ENCODE results near the gene IGSF5. TPM values are rescaled to one million over a fixed set of nuclear protein-coding genes. Genes with fewer than 3 reads are reported as not detected.
A peak's percentile ranks its signal among the peaks of the same experiment; 100 is the strongest.

IGSF5 gene
- total RNA-seq, 3 donors from 2014 or later, result 0.23 to 0.29 (median 0.25) TPM

DNA sequence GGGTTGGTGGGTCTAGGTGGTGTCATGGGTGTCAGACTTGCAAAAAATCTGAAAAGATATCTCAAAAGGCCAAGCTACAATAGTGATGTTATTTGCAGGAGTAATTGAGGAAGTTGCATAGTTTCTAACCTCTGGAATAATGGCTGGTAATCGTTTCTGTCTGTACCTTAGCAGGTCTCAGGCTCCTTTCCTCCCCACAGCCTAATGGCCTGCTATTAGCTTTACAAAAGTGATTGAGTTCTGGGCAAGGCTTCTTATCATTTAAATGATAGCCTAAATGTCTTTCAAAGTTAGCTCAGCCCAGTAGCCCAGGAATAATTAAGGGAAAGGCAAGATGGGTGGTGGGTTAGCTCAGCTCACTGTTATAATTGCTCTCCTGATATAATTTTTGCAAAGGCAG is 37.7 kb upstream of the IGSF5 start:
- H3K4me1 ChIP-seq (ENCODE audit: low read depth), result no peaks in the 10 kb centered on the region
- TF ChIP-seq, protein P1, sequence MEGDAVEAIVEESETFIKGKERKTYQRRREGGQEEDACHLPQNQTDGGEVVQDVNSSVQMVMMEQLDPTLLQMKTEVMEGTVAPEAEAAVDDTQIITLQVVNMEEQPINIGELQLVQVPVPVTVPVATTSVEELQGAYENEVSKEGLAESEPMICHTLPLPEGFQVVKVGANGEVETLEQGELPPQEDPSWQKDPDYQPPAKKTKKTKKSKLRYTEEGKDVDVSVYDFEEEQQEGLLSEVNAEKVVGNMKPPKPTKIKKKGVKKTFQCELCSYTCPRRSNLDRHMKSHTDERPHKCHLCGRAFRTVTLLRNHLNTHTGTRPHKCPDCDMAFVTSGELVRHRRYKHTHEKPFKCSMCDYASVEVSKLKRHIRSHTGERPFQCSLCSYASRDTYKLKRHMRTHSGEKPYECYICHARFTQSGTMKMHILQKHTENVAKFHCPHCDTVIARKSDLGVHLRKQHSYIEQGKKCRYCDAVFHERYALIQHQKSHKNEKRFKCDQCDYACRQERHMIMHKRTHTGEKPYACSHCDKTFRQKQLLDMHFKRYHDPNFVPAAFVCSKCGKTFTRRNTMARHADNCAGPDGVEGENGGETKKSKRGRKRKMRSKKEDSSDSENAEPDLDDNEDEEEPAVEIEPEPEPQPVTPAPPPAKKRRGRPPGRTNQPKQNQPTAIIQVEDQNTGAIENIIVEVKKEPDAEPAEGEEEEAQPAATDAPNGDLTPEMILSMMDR (IDR thresholded peaks at IDR 0.05), result no peak
- intact Hi-C loops (cut with DNase I, micrococcal nuclease), result no loop called here
- DNase-seq (no peak), ATAC-seq (no peak)
- no peaks in the 10 kb centered on the region for H3K36me3 ChIP-seq (ENCODE audit: low read depth)
- no peak overlapping the region for H3K4me3 ChIP-seq
- H3K9me3 ChIP-seq, result peaks cover 8% of the 10 kb centered on the region

DNA sequence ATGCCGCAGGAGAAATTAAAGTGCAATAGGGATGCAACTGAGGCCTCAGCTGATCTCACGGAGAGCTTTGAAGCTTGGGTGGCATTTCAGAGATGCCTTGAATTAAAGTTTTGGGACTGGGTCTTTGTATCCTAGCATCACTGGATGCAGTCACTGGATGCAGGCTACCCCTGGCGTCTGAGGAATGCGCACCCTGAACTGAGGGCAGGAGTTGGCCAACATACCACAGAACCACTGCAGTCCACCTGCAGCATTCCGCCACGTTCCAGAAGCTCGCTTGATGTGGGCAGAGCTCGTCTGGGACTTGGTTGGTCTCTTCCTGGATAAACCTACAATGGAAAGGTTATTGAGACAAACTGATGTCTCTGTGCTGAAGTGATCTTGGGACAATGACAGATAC is 34.1 kb upstream of the IGSF5 start:
- DNase-seq (no peak), ATAC-seq (no peak)
- TF ChIP-seq, protein P1 (IDR thresholded peaks at IDR 0.05), result no peak
- intact Hi-C loops (cut with DNase I, micrococcal nuclease), result no loop called here
- Histone ChIP-seq H3K4me1 (ENCODE audit: low read depth) (peaks cover 4% of the 10 kb centered on the region), H3K9me3 (no peaks in the 10 kb centered on the region), H3K4me3 (no peak overlapping the region), H3K36me3 (ENCODE audit: low read depth) (no peaks in the 10 kb centered on the region)

DNA sequence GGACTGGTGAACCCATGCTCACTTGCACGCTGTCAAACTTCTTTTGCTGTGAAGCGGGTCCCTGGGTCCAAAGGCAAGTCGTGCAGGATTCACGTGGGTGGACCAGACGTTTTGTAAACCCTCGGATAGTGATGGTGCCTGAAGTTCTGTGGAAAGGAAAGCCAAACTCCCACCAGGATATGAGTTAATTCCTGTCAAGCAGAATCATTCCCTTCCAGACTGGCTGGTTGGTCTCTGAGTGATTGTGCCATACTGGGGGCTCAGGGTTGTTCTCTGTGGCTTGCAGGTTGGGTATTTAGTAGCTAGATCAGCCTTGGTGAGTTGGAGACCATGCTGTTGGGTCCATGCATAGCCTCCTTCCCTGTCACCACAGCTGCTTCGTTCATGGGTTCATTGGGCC is 32.7 kb upstream of the IGSF5 start:
- H3K36me3 ChIP-seq (ENCODE audit: low read depth), result no peaks in the 10 kb centered on the region
- no peak for DNase-seq
- H3K4me3 ChIP-seq, result no peak overlapping the region
- TF ChIP-seq, protein P1 (IDR thresholded peaks at IDR 0.05), result no peak
- no peak for ATAC-seq
- H3K9me3 ChIP-seq, result no peaks in the 10 kb centered on the region
- intact Hi-C loops (cut with DNase I, micrococcal nuclease), result no loop called here
- H3K4me1 ChIP-seq (ENCODE audit: low read depth), result peaks cover 4% of the 10 kb centered on the region

DNA sequence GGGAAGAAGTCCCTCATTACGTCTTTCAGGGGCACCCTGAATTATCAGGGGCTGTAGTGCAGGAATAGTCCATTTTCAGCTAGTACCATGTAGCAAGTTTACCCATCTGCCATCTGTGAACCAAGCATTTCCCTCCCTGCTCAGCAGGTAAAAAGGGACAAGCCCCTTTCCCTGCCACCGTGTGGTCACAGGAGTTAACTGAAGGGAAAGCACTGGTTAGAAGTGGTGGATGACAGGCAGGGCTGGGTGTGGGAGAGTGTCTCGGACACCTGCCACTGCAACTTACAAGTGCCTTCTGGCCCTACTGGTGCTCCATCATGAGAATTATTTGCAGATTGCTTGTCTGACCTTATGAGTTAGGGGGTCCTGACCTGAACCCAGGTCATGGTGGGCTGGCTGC is 32.0 kb upstream of the IGSF5 start:
- ATAC-seq (peak; percentile 86), DNase-seq (peak in 2 of 3 donors; percentile 39 to 49)
- Histone ChIP-seq H3K4me3 (no peak overlapping the region), H3K36me3 (ENCODE audit: low read depth) (no peaks in the 10 kb centered on the region), H3K4me1 (ENCODE audit: low read depth) (peaks cover 4% of the 10 kb centered on the region), H3K9me3 (no peaks in the 10 kb centered on the region)
- intact Hi-C loops (cut with DNase I, micrococcal nuclease), result no loop called here
- TF ChIP-seq, protein P1 (IDR thresholded peaks at IDR 0.05), result no peak

DNA sequence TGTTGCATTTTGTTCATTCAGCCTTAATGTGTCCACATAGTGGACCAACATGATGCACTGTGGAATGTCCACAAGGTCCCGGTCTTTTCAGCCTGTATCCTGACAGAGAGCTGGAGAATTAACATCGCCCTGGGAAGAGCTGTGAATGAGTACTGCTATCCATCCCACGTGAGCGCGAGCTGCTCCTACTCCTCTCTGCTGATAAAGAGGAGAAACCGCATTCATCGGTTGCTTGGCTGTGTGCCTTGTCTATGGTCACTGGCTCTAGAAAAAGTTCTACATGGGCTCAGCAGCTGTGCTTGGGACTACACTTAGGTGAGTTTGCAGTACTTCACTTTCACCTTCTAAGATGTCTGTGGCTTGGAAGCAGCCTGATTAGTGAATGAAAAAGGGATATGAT is 31.1 kb upstream of the IGSF5 start:
- H3K4me3 ChIP-seq, result no peak overlapping the region
- no peaks in the 10 kb centered on the region for H3K36me3 ChIP-seq (ENCODE audit: low read depth)
- TF ChIP-seq, protein P1 (IDR thresholded peaks at IDR 0.05), result no peak
- peaks cover 4% of the 10 kb centered on the region for H3K4me1 ChIP-seq (ENCODE audit: low read depth)
- intact Hi-C loops (cut with DNase I, micrococcal nuclease), result no loop called here
- ATAC-seq (no peak), DNase-seq (no peak)
- H3K9me3 ChIP-seq, result no peaks in the 10 kb centered on the region

DNA sequence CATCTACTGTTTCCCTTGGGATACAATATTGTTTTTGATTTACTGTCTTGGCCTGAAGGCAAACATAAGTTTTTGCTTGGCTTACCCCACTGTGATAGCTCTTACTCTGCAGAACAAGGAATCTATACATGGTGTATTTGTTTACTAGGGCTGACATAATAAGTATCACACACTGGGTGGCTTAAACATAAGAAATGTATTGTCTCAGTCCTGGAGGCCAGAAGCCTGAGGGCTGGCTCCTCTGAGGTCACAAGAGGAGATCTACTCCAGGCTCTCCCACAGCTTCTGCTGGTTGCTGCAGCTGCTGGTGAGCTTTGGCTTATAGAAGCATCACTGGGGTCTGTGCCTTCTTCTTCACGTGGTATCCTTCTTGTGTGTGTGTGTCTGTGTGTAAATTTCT is 30.7 kb upstream of the IGSF5 start:
- intact Hi-C loops (cut with DNase I, micrococcal nuclease), result no loop called here
- TF ChIP-seq, protein P1 (IDR thresholded peaks at IDR 0.05), result no peak

More for the DNA sequence above, 30.7 kb upstream of the IGSF5 start:
- Histone ChIP-seq H3K4me1 (ENCODE audit: low read depth) (peaks cover 4% of the 10 kb centered on the region), H3K36me3 (ENCODE audit: low read depth) (no peaks in the 10 kb centered on the region), H3K9me3 (no peaks in the 10 kb centered on the region), H3K4me3 (no peak overlapping the region)
- ATAC-seq, result no peak
- no peak for DNase-seq
